Measurements from ENCODE around the gene ARFIP2.

The ARFIP2 gene

DNA sequence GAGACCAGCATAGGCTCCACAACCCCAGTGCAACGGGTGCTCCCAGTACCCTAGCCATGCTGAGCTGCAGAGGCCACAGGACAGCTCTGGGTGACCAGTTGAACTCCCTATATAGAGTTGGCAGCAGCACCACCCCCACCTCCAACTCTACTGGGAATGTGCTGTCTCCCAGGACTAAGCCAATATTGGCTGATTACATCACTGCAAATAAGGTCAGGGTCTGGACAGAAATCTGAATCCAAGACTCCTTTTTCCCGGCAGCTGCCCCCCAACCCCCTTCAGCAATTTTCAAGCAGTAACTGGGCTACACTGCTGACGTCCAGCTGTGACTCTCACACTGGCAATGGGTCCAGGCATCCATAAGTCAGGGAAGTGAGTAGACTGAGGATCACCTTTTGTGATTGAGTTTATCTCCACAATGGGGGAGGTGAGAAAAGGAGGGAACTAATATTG lies 40.2 kb downstream of the ARFIP2 start, which contains the start of gene HPX:
TSS of gene HPX (minus strand) at position 82 of the 453 bp plus-strand sequence. CDS start at position 58, 24 bp downstream.
- DNase-seq: no peak

DNA sequence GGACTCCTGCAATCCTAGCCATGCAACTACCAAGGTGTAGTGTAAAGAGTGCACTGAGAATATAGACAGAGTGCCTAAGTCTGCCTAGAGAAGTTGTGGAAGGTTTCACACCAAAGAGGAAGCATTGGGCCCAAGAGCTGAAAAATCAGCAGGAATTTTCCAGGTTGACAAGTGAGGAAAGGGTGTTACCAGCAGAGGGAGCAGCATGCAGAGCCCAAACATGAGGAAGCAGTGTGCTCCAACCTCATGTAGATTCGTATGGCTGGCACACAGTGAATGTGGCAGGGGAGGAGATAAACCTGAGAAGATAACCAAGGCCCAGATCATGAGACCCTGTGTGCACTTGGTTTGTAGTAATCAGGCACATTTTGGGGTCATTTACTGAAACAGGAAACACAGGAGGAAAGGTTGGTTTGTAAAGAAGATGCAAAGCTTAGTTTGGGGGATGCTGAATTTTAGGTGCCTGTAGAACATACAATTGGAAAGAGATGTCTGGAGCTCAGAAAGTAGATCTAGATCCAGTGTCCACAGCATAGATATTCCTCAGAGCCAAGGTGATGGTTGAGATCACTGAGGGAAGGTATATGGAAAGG lies 42.1 kb downstream of the ARFIP2 start:
- DNase-seq: peak; percentile 19

DNA sequence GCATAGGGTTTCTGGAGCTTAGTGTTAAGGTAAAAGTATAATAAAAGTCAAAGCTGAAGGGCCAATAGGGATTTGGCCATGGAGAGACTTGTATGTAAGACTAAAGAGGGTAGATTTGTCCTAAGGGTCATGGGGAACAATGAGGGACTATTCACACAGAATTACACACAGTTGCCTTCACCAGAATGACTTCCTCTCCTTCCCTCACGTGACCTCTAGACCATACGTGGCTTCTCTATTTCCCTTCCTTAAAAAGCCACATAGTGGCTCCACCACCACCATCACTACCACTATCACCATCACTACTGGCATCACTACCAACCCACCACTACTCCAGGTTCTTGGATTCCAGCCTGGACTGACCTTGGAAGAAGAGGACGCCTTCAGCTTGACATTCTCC lies 43.1 kb downstream of the ARFIP2 start:
- DNase-seq: no peak

DNA sequence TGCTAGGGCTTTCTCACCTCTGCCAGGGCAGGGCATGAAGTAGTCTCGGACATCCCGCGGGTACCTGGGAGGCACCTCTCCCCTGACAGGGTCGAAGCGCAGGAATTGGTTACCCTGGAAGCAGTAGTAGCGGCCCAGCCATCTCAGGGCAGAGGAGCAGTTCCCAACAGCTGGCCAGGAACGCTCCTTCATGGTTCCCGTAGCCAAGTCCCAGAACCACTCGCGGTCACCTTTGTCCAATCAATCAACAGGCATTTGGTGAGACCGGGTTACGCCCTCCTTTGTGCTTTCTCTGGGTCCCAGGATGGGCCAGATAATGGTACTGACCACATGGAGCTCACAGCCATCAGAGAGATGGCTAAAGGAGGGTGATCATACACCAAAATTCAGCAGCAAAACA lies 43.7 kb downstream of the ARFIP2 start:
- DNase-seq: no peak

DNA sequence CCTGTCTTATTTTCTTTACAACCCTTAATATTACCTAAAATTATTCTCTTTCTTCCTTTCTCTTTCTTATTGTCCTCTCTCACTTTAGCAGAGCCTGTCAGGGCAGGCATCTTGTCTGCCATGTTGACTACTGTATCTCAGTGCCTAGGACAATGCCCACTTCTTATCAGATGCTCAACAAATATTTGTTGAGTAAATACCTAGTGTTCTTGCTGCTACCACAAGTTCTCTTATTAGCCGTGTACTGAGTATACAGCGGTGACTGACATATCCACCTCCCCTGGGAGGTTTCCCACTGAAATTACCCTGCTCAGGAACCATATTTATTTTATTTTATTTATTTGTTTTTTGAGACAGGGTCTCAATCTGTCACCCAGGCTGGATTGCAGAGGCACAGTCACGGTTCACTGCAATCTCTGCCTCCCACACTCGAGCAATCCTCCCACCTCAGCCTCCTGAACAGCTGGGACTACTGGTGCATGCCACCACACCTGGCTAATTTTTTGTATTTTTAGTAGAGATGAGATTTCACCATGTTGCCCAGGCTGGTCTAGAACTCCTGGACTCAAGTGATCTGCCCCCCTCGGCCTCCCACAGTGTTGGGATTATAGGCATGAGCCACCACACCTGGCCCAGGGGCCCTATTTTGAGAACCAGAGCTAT lies 47.0 kb downstream of the ARFIP2 start:
- DNase-seq: no peak

DNA sequence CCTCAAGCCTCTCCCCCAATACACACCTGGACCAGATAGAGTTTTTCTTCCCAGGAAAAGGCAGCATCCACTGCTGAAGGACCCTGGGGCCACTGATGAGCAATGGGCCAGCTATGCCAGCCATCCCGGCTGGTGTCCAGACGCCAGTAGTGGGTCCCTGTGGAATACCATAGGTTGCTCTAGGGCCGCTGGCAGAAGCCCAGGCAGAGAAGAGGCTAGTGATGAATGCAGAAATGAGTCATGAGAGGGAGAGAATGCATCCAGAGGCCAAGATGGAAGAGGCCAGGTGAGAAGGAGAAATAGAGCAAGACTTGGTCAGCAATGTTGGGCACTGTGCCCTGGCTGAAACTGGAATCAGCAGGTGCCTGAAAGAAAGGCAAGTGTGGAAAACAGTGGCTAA lies 49.3 kb downstream of the ARFIP2 start:
- DNase-seq: no peak

DNA sequence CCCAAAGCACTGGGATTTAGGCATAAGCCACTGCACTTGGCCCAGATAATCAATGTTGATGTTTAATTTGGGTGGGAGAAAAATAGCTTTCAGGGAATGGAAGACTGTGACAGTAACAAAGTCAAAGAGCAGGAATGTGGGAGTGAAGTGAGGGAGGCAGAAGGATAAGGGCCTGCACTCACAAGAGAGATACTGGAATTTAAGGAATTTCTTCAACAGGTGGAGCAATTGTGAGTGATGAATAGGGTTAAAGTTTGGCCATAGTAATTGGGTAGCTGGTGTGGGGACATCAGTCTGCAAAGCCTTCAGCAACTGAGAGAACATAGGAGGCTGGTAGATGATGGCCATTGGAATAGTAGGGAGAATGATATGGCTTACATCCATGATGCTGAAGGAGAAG lies 53.6 kb downstream of the ARFIP2 start:
- no peak for DNase-seq
